Gastroesophageal sphincter (tissue), 4 donors: ENCODE data around the gene LEAP2. TPM values are rescaled to one million over a fixed set of nuclear protein-coding genes. Genes with fewer than 3 reads are reported as not detected.

Experiments used
- ATAC-seq: fragments of 150-250 bp; one replicate; pipeline ENCODE4 v1.9.1; 2016; ENCODE audit warnings: mild to moderate bottlenecking, moderate library complexity
- H3K27ac ChIP-seq, 4 donors: fragments of 200-600 bp; sonication (generic) in 3 of 4; 1 replicate in 3 of 4; 2 replicates in 1 of 4; pipeline ENCODE4 v1.5.1; 2016 to 2019
- H3K27me3 ChIP-seq: fragments of 200-600 bp; sonication (generic); one replicate; pipeline ENCODE4 v1.5.1; 2019
- H3K36me3 ChIP-seq, 2 donors: fragments of 200-600 bp; sonication (generic); one replicate each; pipeline ENCODE4 v1.5.1; 2019; ENCODE audit warnings: control low read depth in 1 of 2
- H3K4me1 ChIP-seq, 3 donors: fragments of 200-600 bp; sonication (generic); 1 replicate in 2 of 3; 2 replicates in 1 of 3; pipeline ENCODE4 v1.5.1; 2016 to 2019; ENCODE audit warnings: control low read depth in 2 of 3
- H3K4me3 ChIP-seq, 2 donors: fragments of 200-600 bp; sonication (generic); one replicate each; pipeline ENCODE4 v1.5.1; 2019; ENCODE audit warnings: mild to moderate bottlenecking in 1 of 2, moderate library complexity in 1 of 2
- H3K9me3 ChIP-seq, 3 donors: fragments of 200-600 bp; sonication (generic); one replicate each; pipeline ENCODE4 v1.5.1; 2017 to 2019; ENCODE audit warnings: control low read depth in 2 of 3
- CTCF ChIP-seq, 4 experiments: fragments of 200-600 bp in 2 of 4; fragments of 450-650 bp in 2 of 4; sonication (generic) in 1 of 4; IDR thresholded peaks; one replicate each; pipeline ENCODE4 v1.5.1; 2017 to 2019; ENCODE audit warnings: antibody characterized with exemption in 4 of 4, mild to moderate bottlenecking in 2 of 4, moderate library complexity in 2 of 4
- EP300 ChIP-seq: sonication (generic); formaldehyde crosslinking; IDR thresholded peaks from one replicate; pipeline ENCODE4 v1.6.1; 2017; ENCODE audit warnings: antibody characterized with exemption, mild to moderate bottlenecking
- POLR2A ChIP-seq, 2 donors: fragments of 450-650 bp; IDR thresholded peaks; one replicate each; pipeline ENCODE4 v1.6.1; 2017; ENCODE audit warnings: antibody characterized with exemption in 2 of 2, mild to moderate bottlenecking in 2 of 2, moderate library complexity in 1 of 2
- POLR2AphosphoS5 ChIP-seq: sonication (generic); formaldehyde crosslinking; IDR thresholded peaks from one replicate; pipeline ENCODE4 v1.6.1; 2017; ENCODE audit warnings: antibody characterized with exemption
- WGBS, 2 donors: methylation state at CpG; one replicate each; pipeline ENCODE4 v1.1.5; 2018; ENCODE audit warnings: low coverage in 1 of 2; 5-methylcytosine and 5-hydroxymethylcytosine counted together
- total RNA-seq, 4 donors: library from RNA; depleted of rRNA; stranded (reverse); fragments of >200 nt; gene quantifications; one replicate each; pipeline ENCODE4 v1.1.0, GENCODE V29; 2016

The LEAP2 gene
- total RNA-seq, 4 donors from 2014 or later = 0.12 to 1.9 (median 0.74) TPM

GRCh38 chr5:132830436-132831094, 42.9 kb upstream of the LEAP2 start, which contains the start of gene SHROOM1:
SHROOM1 (minus strand) TSS chr5:132830647; CDS start chr5:132826140, 4,507 bp downstream.
- Histone ChIP-seq H3K4me1 (peaks cover 0 to 34% (median 7%) of the 10 kb centered on the region in 3 donors), H3K4me3 (peak within 1 kb of the TSS; percentile 50 to 92), H3K36me3 (peaks cover 0 to 11% of the 10 kb centered on the region in 2 donors), H3K9me3 (no peaks in the 10 kb centered on the region), H3K27ac (peak within 1 kb of the TSS; percentile 2 to 88 (median 86)), H3K27me3 (peaks cover 5% of the 10 kb centered on the region)
- TF ChIP-seq POLR2AphosphoS5 (peak; percentile 6), POLR2A (IDR thresholded peaks at IDR 0.05) (no peak), EP300 (no peak)
- peak; percentile 76 for ATAC-seq
- WGBS, 2 donors = 9 to 41% methylated on average over 4 to 9 of the region's 78 CpGs

GRCh38 chr5:132831095-132831860, 42.2 kb upstream of the LEAP2 start:
- Histone ChIP-seq H3K36me3 (peaks cover 0 to 6% of the 10 kb centered on the region in 2 donors), H3K9me3 (no peaks in the 10 kb centered on the region), H3K4me1 (peaks cover 0 to 28% (median 7%) of the 10 kb centered on the region in 3 donors), H3K27ac (peak overlapping the region in 3 of 4 donors; percentile 85 to 88 (median 88)), H3K4me3 (peak overlapping the region in 1 of 2 donors; percentile 92), H3K27me3 (no peaks in the 10 kb centered on the region)
- TF ChIP-seq POLR2AphosphoS5 (no peak), POLR2A (IDR thresholded peaks at IDR 0.05) (no peak), EP300 (no peak), CTCF (IDR thresholded peaks at IDR 0.05) (no peak)
- no peak for ATAC-seq
- 93 to 96% methylated on average over 3 to 8 of the region's 15 CpGs for WGBS, 2 donors

GRCh38 chr5:132832612-132833011, 40.9 kb upstream of the LEAP2 start:
- Histone ChIP-seq H3K4me1 (peaks cover 0 to 22% (median 7%) of the 10 kb centered on the region in 3 donors), H3K36me3 (no peaks in the 10 kb centered on the region), H3K27me3 (no peaks in the 10 kb centered on the region), H3K4me3 (no peak overlapping the region), H3K27ac (no peak overlapping the region), H3K9me3 (no peaks in the 10 kb centered on the region)
- 87 to 100% methylated on average over 1 to 5 of the region's 5 CpGs for WGBS, 2 donors
- TF ChIP-seq CTCF (IDR thresholded peaks at IDR 0.05) (no peak), POLR2A (IDR thresholded peaks at IDR 0.05) (no peak), EP300 (no peak), POLR2AphosphoS5 (no peak)
- no peak for ATAC-seq

GRCh38 chr5:132834057-132834456, 39.4 kb upstream of the LEAP2 start:
- Histone ChIP-seq H3K27me3 (no peaks in the 10 kb centered on the region), H3K27ac (no peak overlapping the region), H3K36me3 (no peaks in the 10 kb centered on the region), H3K9me3 (no peaks in the 10 kb centered on the region), H3K4me1 (peaks cover 0 to 18% (median 7%) of the 10 kb centered on the region in 3 donors), H3K4me3 (no peak overlapping the region)
- ATAC-seq = no peak
- whole genome bisulfite sequencing, 2 donors = 90 to 100% methylated on average over 3 of the region's 3 CpGs
- TF ChIP-seq EP300 = no peak

GRCh38 chr5:132836852-132837251, 36.6 kb upstream of the LEAP2 start:
- ATAC-seq = no peak
- Histone ChIP-seq H3K27me3 (no peaks in the 10 kb centered on the region), H3K27ac (no peak overlapping the region), H3K9me3 (no peaks in the 10 kb centered on the region), H3K36me3 (no peaks in the 10 kb centered on the region), H3K4me3 (no peak overlapping the region), H3K4me1 (peaks cover 0 to 14% (median 6%) of the 10 kb centered on the region in 3 donors)
- no peak for TF ChIP-seq POLR2A (IDR thresholded peaks at IDR 0.05)
- TF ChIP-seq EP300 = no peak
- TF ChIP-seq POLR2AphosphoS5 = no peak
- no peak for TF ChIP-seq CTCF (IDR thresholded peaks at IDR 0.05)
- 88 to 100% methylated on average over 1 of the region's 1 CpG for WGBS, 2 donors
